Mesenchymal stem cell (in vitro differentiated cells and primary cell): ENCODE data around the gene PRR16.
A peak's percentile ranks its signal among the peaks of the same experiment; 100 is the strongest.

Experiments used
- DNase-seq: peaks from one replicate; pipeline ENCODE4 v3.0.0-alpha.2; 2013
- H2AFZ ChIP-seq: one replicate; pipeline ENCODE4 v1.6.1; 2013; ENCODE audit warnings: low read depth, mild to moderate bottlenecking, control low read depth, inconsistent platforms, low read length, moderate library complexity
- H2AK5ac ChIP-seq: 2 replicates; pipeline ENCODE4 v1.6.1; 2013; ENCODE audit warnings: low read length, moderate library complexity, mild to moderate bottlenecking, inconsistent platforms; ENCODE audit not compliant: severe bottlenecking
- H2BK120ac ChIP-seq: one replicate; pipeline ENCODE4 v1.6.1; 2013; ENCODE audit warnings: low read depth, mild to moderate bottlenecking, inconsistent platforms, low read length, moderate library complexity
- H2BK12ac ChIP-seq, 2 experiments: one replicate each; pipeline ENCODE4 v1.6.1; 2013; ENCODE audit warnings: inconsistent platforms in 2 of 2, low read length in 2 of 2, mild to moderate bottlenecking in 2 of 2, moderate library complexity in 2 of 2, control low read depth in 1 of 2
- H2BK15ac ChIP-seq: one replicate; pipeline ENCODE4 v1.6.1; 2013; ENCODE audit warnings: mild to moderate bottlenecking, low read depth, inconsistent platforms; ENCODE audit not compliant: poor library complexity, severe bottlenecking
- H2BK5ac ChIP-seq: 2 replicates; pipeline ENCODE4 v1.6.1; 2013; ENCODE audit warnings: low read depth, mild to moderate bottlenecking, low read length, control low read depth, inconsistent platforms; ENCODE audit not compliant: poor library complexity, severe bottlenecking
- H3K14ac ChIP-seq, 2 experiments: one replicate each; pipeline ENCODE4 v1.6.1; 2013; ENCODE audit warnings: inconsistent platforms in 2 of 2, low read length in 2 of 2, control low read depth in 1 of 2, mild to moderate bottlenecking in 1 of 2, moderate library complexity in 1 of 2
- H3K18ac ChIP-seq, 2 experiments: one replicate each; pipeline ENCODE4 v1.6.1; 2013; ENCODE audit warnings: inconsistent platforms in 2 of 2, low read length in 2 of 2, control low read depth in 1 of 2, low read depth in 1 of 2, mild to moderate bottlenecking in 1 of 2
- H3K23ac ChIP-seq, 2 experiments: one replicate each; pipeline ENCODE4 v1.6.1; 2013; ENCODE audit warnings: inconsistent platforms in 2 of 2, low read length in 2 of 2, mild to moderate bottlenecking in 2 of 2, moderate library complexity in 2 of 2, control low read depth in 1 of 2
- H3K27ac ChIP-seq: 2 replicates; pipeline ENCODE4 v1.5.1; 2013; ENCODE audit warnings: mild to moderate bottlenecking, moderate library complexity, low read length, control low read depth, inconsistent platforms; ENCODE audit not compliant: poor library complexity, severe bottlenecking
- H3K27me3 ChIP-seq, 2 experiments: 2 replicates each; pipeline versions ENCODE4 v1.6.1 to v1.7.0; 2013; ENCODE audit warnings: low read length in 2 of 2, mild to moderate bottlenecking in 2 of 2, moderate library complexity in 2 of 2, control low read depth in 1 of 2, inconsistent platforms in 1 of 2; ENCODE audit not compliant: control insufficient read depth in 1 of 2, insufficient read depth in 1 of 2
- H3K36me3 ChIP-seq, 2 experiments: 2 replicates each; pipeline versions ENCODE4 v1.6.1 to v1.7.0; 2013; ENCODE audit warnings: low read length in 2 of 2, control low read depth in 1 of 2, inconsistent platforms in 1 of 2, low read depth in 1 of 2, mild to moderate bottlenecking in 1 of 2; ENCODE audit not compliant: insufficient read depth in 2 of 2, control insufficient read depth in 1 of 2
- H3K4ac ChIP-seq, 2 experiments: one replicate each; pipeline ENCODE4 v1.6.1; 2013; ENCODE audit warnings: inconsistent platforms in 2 of 2, low read length in 2 of 2, mild to moderate bottlenecking in 2 of 2, moderate library complexity in 2 of 2, control low read depth in 1 of 2, low read depth in 1 of 2
- H3K4me1 ChIP-seq: 2 replicates; pipeline ENCODE4 v1.6.1; 2013; ENCODE audit warnings: low read depth, low read length, control low read depth; ENCODE audit not compliant: control insufficient read depth, insufficient read depth
- H3K4me2 ChIP-seq: 2 replicates; pipeline ENCODE4 v1.6.1; 2013; ENCODE audit warnings: low read length, mild to moderate bottlenecking, inconsistent platforms; ENCODE audit not compliant: poor library complexity, severe bottlenecking
- H3K4me3 ChIP-seq, 2 experiments: 2 replicates each; pipeline versions ENCODE4 v1.5.1 to v1.7.0; 2013; ENCODE audit warnings: low read length in 2 of 2, mild to moderate bottlenecking in 2 of 2, control low read depth in 1 of 2, low read depth in 1 of 2; ENCODE audit not compliant: insufficient read depth in 1 of 2
- H3K79me1 ChIP-seq: replicated peaks from 2 replicates; pipeline ENCODE4 v1.6.1; 2013; ENCODE audit warnings: mild to moderate bottlenecking, control low read depth, low read length, inconsistent platforms; ENCODE audit not compliant: poor library complexity, severe bottlenecking
- H3K9ac ChIP-seq: 2 replicates; pipeline ENCODE4 v1.7.0; 2013; ENCODE audit warnings: mild to moderate bottlenecking, low read length, moderate library complexity
- H3K9me3 ChIP-seq: 2 replicates; pipeline ENCODE4 v1.7.0; 2013; ENCODE audit warnings: mild to moderate bottlenecking, low read length; ENCODE audit not compliant: control insufficient read depth
- H4K8ac ChIP-seq: one replicate; pipeline ENCODE4 v1.6.1; 2013; ENCODE audit warnings: inconsistent platforms, mild to moderate bottlenecking, low read length, moderate library complexity
- H4K91ac ChIP-seq: one replicate; pipeline ENCODE4 v1.6.1; 2013; ENCODE audit warnings: mild to moderate bottlenecking, low read length, inconsistent platforms
- WGBS: methylation state at CpG from one replicate; pipeline ENCODE4 v1.1.7; 2013; ENCODE audit warnings: mixed read lengths; 5-methylcytosine and 5-hydroxymethylcytosine counted together

The PRR16 gene

DNA sequence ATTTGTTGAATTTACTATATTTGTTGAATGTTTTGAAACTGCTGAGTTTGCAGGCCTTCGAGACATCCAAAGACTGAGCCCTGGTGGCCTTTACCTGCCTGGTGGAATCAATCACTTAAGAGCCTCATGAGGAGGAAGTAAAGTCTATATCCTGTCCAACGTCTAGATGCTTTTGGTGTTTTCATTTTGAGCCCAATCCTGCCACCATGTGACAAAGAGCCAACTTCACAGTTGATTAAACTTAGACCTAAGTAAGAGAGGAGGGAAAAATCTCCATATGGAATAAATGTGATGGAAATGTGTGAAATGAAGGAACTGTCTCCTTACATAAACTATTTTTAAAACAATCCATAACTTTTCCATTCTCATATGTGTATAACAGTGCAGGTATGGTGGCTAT is 220.1 kb downstream of the PRR16 start:
- Histone ChIP-seq H3K9ac (no peak overlapping the region), H2AFZ (no peak overlapping the region), H3K36me3 (peaks cover 0 to 19% of the 10 kb centered on the region in 2 experiments), H3K4ac (peak overlapping the region in 1 of 2 experiments; percentile 18), H2BK5ac (no peak overlapping the region), H2BK120ac (no peak overlapping the region), H4K8ac (peak overlapping the region; percentile 84), H3K9me3 (no peaks in the 10 kb centered on the region), H2BK12ac (peak overlapping the region in 1 of 2 experiments; percentile 81), H3K23ac (no peak overlapping the region), H4K91ac (no peak overlapping the region), H2BK15ac (no peak overlapping the region), H3K18ac (no peak overlapping the region), H3K4me2 (no peak overlapping the region), H3K27ac (no peak overlapping the region), H3K27me3 (no peaks in the 10 kb centered on the region), H3K14ac (no peak overlapping the region), H3K4me1 (no peaks in the 10 kb centered on the region), H3K4me3 (no peak overlapping the region), H3K79me1 (peaks cover 8% of the 10 kb centered on the region), H2AK5ac (peak overlapping the region; percentile 15)
- no peak for DNase-seq
- 90% methylated on average over 1 of the region's 2 CpGs for WGBS

DNA sequence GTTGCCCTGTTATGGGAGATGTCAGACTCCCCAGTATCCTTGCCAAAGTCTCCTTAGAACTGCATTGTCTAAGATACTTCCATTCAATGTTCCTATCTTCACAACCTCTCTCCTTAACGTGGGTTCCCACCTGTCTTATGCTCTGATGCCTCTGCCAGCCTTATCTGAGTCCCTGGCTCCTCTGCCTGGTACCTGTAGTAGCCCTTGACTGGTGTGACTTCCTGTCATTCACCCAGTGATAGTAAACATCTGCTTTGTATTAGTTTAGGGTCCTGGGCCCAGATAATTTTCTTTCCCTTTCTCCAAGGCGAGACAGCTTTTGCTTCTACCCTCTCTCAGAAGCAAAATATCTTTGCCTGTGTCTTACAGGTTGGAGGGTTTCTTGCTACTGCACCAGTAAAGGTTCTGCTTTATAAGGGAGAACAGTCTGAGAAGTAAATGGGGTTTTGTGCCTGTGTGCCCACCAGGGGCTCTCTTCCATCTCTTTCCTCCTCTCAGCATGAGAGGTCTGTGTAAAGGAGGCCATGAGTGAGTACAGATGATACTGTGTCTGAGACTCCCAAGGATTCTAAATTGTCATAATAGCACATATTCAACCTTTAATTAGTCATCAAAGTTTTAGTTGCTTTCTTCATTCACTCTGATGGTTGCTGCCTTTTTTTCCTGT is 220.8 kb downstream of the PRR16 start:
- 50% methylated on average over 1 of the region's 2 CpGs for WGBS
- H3K79me1 ChIP-seq, result peaks cover 8% of the 10 kb centered on the region
- no peak overlapping the region for H2BK15ac ChIP-seq
- H3K4me2 ChIP-seq, result no peak overlapping the region
- H3K9me3 ChIP-seq, result no peaks in the 10 kb centered on the region
- H3K4me3 ChIP-seq, result no peak overlapping the region
- peak overlapping the region in 1 of 2 experiments; percentile 44 for H3K14ac ChIP-seq
- peak overlapping the region; percentile 4 to 18 for H3K4ac ChIP-seq
- H3K27ac ChIP-seq, result no peak overlapping the region
- no peak overlapping the region for H3K23ac ChIP-seq
- no peak overlapping the region for H2BK5ac ChIP-seq
- no peak overlapping the region for H3K9ac ChIP-seq
- H2AK5ac ChIP-seq, result peak overlapping the region; percentile 15
- peak overlapping the region; percentile 87 for H4K8ac ChIP-seq
- no peaks in the 10 kb centered on the region for H3K27me3 ChIP-seq
- H3K18ac ChIP-seq, result peak overlapping the region; percentile 23 to 68
- no peak overlapping the region for H2BK120ac ChIP-seq
- peak overlapping the region; percentile 56 for H4K91ac ChIP-seq
- no peak for DNase-seq
- H3K36me3 ChIP-seq, result peaks cover 0 to 19% of the 10 kb centered on the region in 2 experiments
- H2BK12ac ChIP-seq, result peak overlapping the region; percentile 23 to 81
- no peak overlapping the region for H2AFZ ChIP-seq
- no peaks in the 10 kb centered on the region for H3K4me1 ChIP-seq

GRCh38 chr5:120690621-120691407 is 226.7 kb downstream of the PRR16 start:
- Histone ChIP-seq H4K91ac (no peak overlapping the region), H2AFZ (no peak overlapping the region), H3K14ac (no peak overlapping the region), H3K23ac (no peak overlapping the region), H3K4me2 (no peak overlapping the region), H3K27me3 (no peaks in the 10 kb centered on the region), H3K9ac (no peak overlapping the region), H3K79me1 (peaks cover 4% of the 10 kb centered on the region), H3K27ac (no peak overlapping the region), H3K9me3 (no peaks in the 10 kb centered on the region), H2BK120ac (no peak overlapping the region), H3K18ac (no peak overlapping the region), H3K4ac (no peak overlapping the region), H2AK5ac (no peak overlapping the region), H4K8ac (no peak overlapping the region), H2BK15ac (no peak overlapping the region), H2BK12ac (no peak overlapping the region), H2BK5ac (no peak overlapping the region), H3K4me1 (no peaks in the 10 kb centered on the region), H3K36me3 (peaks cover 0 to 18% of the 10 kb centered on the region in 2 experiments), H3K4me3 (no peak overlapping the region)
- DNase-seq, result no peak
- WGBS, result 48% methylated on average over 4 of the region's 9 CpGs

GRCh38 chr5:120692325-120692724 is 228.2 kb downstream of the PRR16 start:
- no peak overlapping the region for H3K18ac ChIP-seq
- H4K8ac ChIP-seq, result no peak overlapping the region
- peaks cover 1% of the 10 kb centered on the region for H3K79me1 ChIP-seq
- H3K9me3 ChIP-seq, result no peaks in the 10 kb centered on the region
- DNase-seq, result no peak
- H2BK12ac ChIP-seq, result no peak overlapping the region
- H3K14ac ChIP-seq, result no peak overlapping the region
- WGBS, result 100% methylated on average over 2 of the region's 2 CpGs
- H3K36me3 ChIP-seq, result peaks cover 0 to 6% of the 10 kb centered on the region in 2 experiments
- no peak overlapping the region for H2BK15ac ChIP-seq
- no peak overlapping the region for H3K23ac ChIP-seq
- no peak overlapping the region for H3K4me2 ChIP-seq
- no peak overlapping the region for H2AK5ac ChIP-seq
- no peaks in the 10 kb centered on the region for H3K4me1 ChIP-seq
- no peaks in the 10 kb centered on the region for H3K27me3 ChIP-seq
- no peak overlapping the region for H2BK120ac ChIP-seq
- H3K9ac ChIP-seq, result no peak overlapping the region
- no peak overlapping the region for H2AFZ ChIP-seq
- H4K91ac ChIP-seq, result no peak overlapping the region
- no peak overlapping the region for H2BK5ac ChIP-seq
- H3K27ac ChIP-seq, result no peak overlapping the region
- H3K4me3 ChIP-seq, result no peak overlapping the region
- no peak overlapping the region for H3K4ac ChIP-seq
